Glomerular visceral epithelial cell (primary cell): ENCODE results near the gene GRM4.

Source experiments
- DNase-seq: peaks from one replicate; pipeline ENCODE4 v3.0.0-alpha.2; 2016; ENCODE audit errors: extremely low spot score

GRM4 gene

DNA sequence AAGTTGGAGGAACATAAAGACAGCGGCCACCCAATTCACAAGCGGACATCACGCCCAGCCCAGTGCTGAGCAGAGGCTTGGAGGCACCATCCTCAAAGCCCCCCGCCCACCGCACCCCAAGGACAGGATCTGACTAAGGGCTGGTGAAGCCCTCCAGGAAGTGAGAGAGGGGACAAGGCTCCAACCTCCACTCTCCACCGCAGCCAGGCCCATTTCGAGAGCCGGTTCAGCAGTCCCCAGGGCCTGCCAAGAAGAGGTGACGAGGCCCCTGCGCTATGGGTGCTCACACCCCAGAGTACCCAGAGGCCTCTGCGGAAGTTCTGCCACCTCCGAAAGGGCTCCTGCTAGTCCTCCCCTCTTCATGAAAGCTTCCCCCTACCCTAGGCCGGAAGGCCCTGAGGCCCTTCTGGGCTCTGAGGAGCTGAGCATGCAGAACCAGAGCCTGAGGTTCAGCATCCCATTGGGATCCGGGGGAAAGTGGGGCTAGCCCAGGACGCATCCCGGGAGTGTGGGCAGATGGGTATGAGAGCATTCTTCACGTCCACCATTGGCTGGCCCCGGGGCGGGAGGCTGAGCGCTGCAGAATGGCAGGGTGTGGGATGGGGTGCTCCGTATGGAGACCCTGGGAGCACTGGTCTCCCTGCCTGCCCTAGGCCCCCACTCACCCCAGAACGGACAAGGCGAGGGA lies 2.5 kb downstream of the GRM4 start:
- DNase-seq = no peak

GRCh38 chr6:34142061-34142998 lies 3.6 kb downstream of the GRM4 start:
- no peak for DNase-seq

DNA sequence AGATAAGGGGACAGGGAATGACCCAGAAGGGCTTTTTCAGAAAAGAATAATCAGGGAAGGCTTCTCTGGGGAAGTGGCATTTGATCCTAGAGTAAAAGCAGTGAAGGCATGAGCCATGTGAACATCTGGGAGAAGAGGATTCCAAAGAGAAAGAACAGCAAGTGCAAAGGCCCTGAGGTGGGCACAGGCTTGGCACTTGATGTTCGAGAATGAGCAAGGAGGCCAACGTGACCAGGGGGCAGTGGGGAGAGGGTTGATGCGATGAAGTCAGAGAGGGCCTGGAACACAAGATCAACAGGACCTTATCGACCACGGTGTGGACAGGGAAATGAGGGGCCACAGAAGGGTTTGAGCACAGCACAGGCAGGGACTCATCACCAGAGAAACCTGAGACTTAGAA lies 5.8 kb downstream of the GRM4 start:
- DNase-seq = no peak

DNA sequence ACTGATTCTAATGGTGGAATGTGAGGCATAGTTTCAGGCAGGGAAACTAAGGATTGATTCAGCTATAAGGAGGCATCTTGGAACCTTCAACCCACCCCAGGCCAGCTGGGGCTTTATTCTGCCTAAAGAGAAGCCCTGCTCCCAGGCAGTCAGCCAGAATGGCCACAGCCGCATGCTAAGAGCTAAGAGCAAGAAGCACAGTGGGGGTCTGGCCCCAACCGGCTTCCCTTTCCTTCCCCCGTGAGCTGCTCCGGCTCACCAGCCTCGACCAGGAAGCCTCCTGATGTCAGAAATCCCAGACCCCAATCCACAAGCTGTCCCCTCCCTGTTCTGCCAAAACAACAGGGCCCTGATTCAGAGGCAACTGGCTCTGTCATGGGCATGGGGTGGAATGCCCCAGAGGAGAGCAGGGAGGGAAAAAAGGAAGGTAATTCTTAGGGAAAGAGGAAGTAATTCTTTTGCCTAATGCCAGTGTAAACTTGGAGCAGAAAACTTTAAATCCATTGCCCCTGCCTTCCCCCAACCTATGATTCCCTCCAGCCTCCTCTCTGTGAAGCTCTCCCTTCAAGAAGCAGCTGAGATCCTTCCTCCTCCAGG lies 6.9 kb downstream of the GRM4 start:
- DNase-seq = no peak

DNA sequence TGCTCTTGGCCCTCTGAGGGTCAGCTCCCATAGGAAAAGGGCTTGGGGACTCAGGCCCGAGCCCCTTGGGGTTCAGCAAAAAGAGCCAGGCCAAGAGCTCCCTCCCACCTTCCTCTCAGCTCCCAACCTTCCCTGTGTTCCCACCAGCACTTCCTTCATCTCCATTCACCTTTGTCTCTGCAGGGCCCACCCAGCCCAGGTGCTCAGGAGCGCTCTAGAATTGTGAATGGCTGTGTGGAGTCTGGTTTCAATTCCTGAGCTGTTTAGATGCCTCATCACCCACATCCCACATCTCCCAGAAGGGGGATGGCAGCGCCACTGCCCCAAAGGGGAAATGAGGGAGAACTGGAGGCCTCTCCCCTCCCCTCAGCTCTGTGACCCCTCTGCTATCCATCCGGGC lies 7.7 kb downstream of the GRM4 start:
- no peak for DNase-seq

GRCh38 chr6:34135541-34135940 lies 10.3 kb downstream of the GRM4 start:
- DNase-seq = no peak

- peak; percentile 34 for DNase-seq
Observed at GRCh38 chr6:34132486-34133185, 13.3 kb downstream of the GRM4 start.

DNA sequence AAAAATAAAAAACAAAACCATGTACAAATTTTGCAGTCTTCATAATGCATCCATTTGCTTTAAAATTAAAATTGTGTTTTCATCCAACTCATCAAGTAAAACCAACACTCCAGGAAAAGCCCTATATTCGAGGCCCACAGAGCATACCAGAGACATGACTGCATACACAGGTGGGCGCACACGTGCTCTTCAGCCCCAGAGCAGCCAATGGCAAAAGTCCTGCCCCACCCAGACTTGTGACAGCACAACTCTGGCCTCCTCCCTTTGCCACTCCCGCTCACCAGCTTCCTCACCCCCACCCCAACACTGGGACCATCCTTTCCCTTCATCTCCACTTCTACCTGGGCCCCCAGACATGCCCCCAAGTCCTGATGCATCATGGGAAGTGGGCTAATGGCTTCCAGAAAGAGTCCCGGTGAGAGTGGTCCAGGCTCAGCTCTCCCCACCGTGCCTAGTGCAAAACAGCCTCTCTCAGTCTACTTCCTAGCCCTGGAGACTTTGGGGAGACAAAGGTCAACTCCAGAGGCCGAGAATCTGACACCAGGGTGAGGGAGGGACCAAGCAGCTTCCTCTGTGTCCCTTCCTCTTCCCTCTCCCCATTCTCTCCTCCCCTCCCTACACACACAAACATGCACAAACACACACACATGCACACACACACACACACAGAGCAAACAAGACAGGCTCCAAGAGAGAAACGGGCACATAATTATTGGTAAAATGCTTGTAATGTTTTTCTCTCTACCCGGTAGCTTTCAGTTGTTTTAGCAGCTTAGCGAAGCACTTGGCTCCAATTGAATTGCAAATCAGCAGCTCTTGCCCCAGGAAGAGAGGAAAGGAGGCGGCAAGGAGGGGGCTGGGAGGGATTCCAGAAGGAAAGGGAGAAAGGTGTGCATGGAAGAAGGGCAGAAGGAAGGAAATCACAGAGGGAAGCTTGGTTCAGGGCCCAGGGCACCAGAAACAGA lies 14.3 kb downstream of the GRM4 start:
- DNase-seq = no peak

DNA sequence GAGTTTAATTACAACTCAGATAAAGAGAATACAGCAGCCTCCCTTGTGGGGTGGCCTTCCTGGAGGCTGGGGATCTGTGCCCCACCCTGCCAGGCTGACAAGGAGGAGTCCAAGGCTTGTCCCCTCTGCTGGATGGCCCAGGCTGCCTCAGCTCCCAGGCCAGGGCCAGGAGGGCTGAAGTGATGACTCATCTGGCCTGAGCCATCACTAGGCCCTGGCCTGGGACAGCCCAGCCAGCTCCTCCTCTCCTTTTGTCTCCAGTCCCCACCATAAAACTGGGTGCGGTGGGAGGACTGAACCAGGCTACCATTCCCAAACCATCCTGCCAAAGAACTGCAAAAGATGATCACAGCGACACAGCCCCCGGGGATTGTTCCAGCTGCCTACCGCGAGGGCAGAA lies 15.0 kb downstream of the GRM4 start:
- no peak for DNase-seq

GRCh38 chr6:34129753-34130152 lies 16.1 kb downstream of the GRM4 start:
- no peak for DNase-seq

DNA sequence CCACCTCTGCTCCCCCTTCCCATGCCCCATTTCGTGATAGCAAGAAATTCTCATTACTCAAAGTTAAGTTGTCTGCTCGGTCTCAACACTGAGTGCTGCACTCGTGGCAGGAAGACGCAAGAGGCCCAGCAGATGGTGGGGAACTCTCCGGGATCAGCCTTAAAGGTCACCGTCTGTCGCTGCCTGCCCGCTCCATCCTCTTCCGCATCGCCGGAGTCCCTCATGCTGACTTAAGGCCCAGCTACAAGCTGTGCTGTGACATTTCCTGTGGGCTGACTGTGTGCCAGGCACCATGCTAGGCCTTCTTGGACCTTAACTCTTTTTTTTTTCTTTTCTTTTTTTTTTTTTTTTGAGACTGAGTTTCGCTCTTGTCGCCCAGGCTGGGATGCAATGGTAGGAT lies 17.8 kb downstream of the GRM4 start:
- DNase-seq = no peak

- DNase-seq = no peak
Observed at GRCh38 chr6:34126419-34126818, 19.5 kb downstream of the GRM4 start.

- no peak for DNase-seq
Observed at GRCh38 chr6:34125939-34126338, 19.9 kb downstream of the GRM4 start.

GRCh38 chr6:34120953-34121675 lies 24.8 kb downstream of the GRM4 start:
- no peak for DNase-seq

DNA sequence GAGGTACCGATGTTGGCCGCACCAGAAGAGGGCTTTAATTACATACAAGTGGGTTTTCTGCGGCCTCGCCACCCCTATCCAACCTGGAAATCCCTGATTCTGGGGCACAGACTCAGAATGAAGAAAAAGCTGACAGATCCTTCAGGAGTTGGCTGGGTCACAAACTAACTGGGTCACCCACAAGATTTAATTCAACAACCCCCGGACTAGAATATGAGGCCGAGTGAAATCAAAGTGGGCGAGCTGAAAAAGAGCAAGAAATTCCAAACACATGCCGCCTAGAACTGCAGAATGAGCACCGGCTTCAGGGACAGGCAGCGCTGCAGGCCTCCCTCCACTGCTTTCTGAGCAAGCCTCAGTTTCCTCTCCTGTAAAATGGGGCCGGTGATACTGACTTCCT lies 30.0 kb downstream of the GRM4 start:
- no peak for DNase-seq

- DNase-seq = no peak
Observed at GRCh38 chr6:34115403-34115795, 30.5 kb downstream of the GRM4 start.

GRCh38 chr6:34114695-34115402 lies 31.0 kb downstream of the GRM4 start:
- DNase-seq = no peak

GRCh38 chr6:34113532-34113931 lies 32.4 kb downstream of the GRM4 start:
- DNase-seq = no peak

- DNase-seq = no peak
Observed at GRCh38 chr6:34112126-34112525, 33.8 kb downstream of the GRM4 start.

DNA sequence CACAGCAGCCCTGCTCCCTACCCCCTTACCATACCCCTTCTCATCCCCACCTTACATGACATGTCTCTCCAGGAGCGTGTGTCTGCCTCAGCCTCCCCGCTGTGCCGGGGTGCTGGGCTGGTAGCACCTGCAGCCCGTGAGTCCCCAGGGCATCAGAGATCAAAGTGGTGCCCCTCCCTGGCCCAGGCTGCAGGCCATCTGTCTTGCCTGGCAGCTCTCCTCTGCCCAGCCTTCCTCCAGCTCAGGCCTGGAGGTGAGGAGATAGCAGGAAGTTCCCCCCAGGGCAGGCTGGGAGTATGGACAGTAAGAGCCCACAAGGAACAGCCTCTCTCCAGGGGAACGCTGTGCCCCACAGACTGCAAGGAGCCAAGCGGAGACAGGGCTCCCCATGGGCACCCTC lies 35.3 kb downstream of the GRM4 start:
- no peak for DNase-seq
